ENCODE results near the gene PABPN1L.

PABPN1L gene

GRCh38 chr16:88888057-88888456, 21.6 kb upstream of the PABPN1L start:
- Histone ChIP-seq H3K9me3 (ENCODE audit: severe bottlenecking) (no peaks in the 10 kb centered on the region), H3K4me3 (ENCODE audit: severe bottlenecking) (no peak overlapping the region), H3K27ac (ENCODE audit: poor library complexity, severe bottlenecking) (no peak overlapping the region), H3K4me1 (ENCODE audit: insufficient read depth, poor library complexity, severe bottlenecking) (no peaks in the 10 kb centered on the region), H3K27me3 (ENCODE audit: insufficient read depth, poor library complexity, severe bottlenecking) (no peaks in the 10 kb centered on the region), H3K36me3 (ENCODE audit: low read depth) (no peaks in the 10 kb centered on the region)
- ATAC-seq (ENCODE audit: low read depth), result no peak
- DNase-seq (ENCODE audit: low spot score), result no peak
- no peak for TF ChIP-seq CTCF (IDR thresholded peaks at IDR 0.05; ENCODE audit: poor library complexity, severe bottlenecking)

GRCh38 chr16:88886845-88887521, 20.5 kb upstream of the PABPN1L start:
- H3K27ac ChIP-seq (ENCODE audit: poor library complexity, severe bottlenecking), result no peak overlapping the region
- H3K4me3 ChIP-seq (ENCODE audit: severe bottlenecking), result no peak overlapping the region
- DNase-seq (ENCODE audit: low spot score) (no peak), ATAC-seq (ENCODE audit: low read depth) (no peak)
- no peaks in the 10 kb centered on the region for H3K4me1 ChIP-seq (ENCODE audit: insufficient read depth, poor library complexity, severe bottlenecking)
- H3K36me3 ChIP-seq (ENCODE audit: low read depth), result no peaks in the 10 kb centered on the region
- TF ChIP-seq CTCF (IDR thresholded peaks at IDR 0.05; ENCODE audit: poor library complexity, severe bottlenecking), result no peak
- no peaks in the 10 kb centered on the region for H3K9me3 ChIP-seq (ENCODE audit: severe bottlenecking)
- no peaks in the 10 kb centered on the region for H3K27me3 ChIP-seq (ENCODE audit: insufficient read depth, poor library complexity, severe bottlenecking)

GRCh38 chr16:88886420-88886844, 20.0 kb upstream of the PABPN1L start:
- no peaks in the 10 kb centered on the region for H3K27me3 ChIP-seq (ENCODE audit: insufficient read depth, poor library complexity, severe bottlenecking)
- H3K27ac ChIP-seq (ENCODE audit: poor library complexity, severe bottlenecking), result no peak overlapping the region
- no peak for TF ChIP-seq CTCF (IDR thresholded peaks at IDR 0.05; ENCODE audit: poor library complexity, severe bottlenecking)
- H3K4me1 ChIP-seq (ENCODE audit: insufficient read depth, poor library complexity, severe bottlenecking), result no peaks in the 10 kb centered on the region
- no peak overlapping the region for H3K4me3 ChIP-seq (ENCODE audit: severe bottlenecking)
- no peak for ATAC-seq (ENCODE audit: low read depth)
- no peak for DNase-seq (ENCODE audit: low spot score)
- H3K36me3 ChIP-seq (ENCODE audit: low read depth), result no peaks in the 10 kb centered on the region
- no peaks in the 10 kb centered on the region for H3K9me3 ChIP-seq (ENCODE audit: severe bottlenecking)

- no peaks in the 10 kb centered on the region for H3K4me1 ChIP-seq (ENCODE audit: insufficient read depth, poor library complexity, severe bottlenecking)
- DNase-seq (ENCODE audit: low spot score) (no peak), ATAC-seq (ENCODE audit: low read depth) (no peak)
- no peaks in the 10 kb centered on the region for H3K9me3 ChIP-seq (ENCODE audit: severe bottlenecking)
- peaks cover 5% of the 10 kb centered on the region for H3K27me3 ChIP-seq (ENCODE audit: insufficient read depth, poor library complexity, severe bottlenecking)
- TF ChIP-seq CTCF (IDR thresholded peaks at IDR 0.05; ENCODE audit: poor library complexity, severe bottlenecking), result no peak
- no peak overlapping the region for H3K27ac ChIP-seq (ENCODE audit: poor library complexity, severe bottlenecking)
- H3K4me3 ChIP-seq (ENCODE audit: severe bottlenecking), result no peak overlapping the region
- no peaks in the 10 kb centered on the region for H3K36me3 ChIP-seq (ENCODE audit: low read depth)
Observed at GRCh38 chr16:88885693-88886280, 19.3 kb upstream of the PABPN1L start.
